Caco-2 (cell line): Measurements from ENCODE around the gene OTULIN. TPM values are rescaled to one million over a fixed set of nuclear protein-coding genes. Genes with fewer than 3 reads are reported as not detected.

Experiments used
- BruUV-seq: library from RNA; stranded (reverse); fragments of 400-500 nt; replicated peaks from 2 replicates; lab custom pipeline; 2021; lab: Mats Ljungman, UMichigan
- CTCF ChIA-PET: fragments of 300-600 bp; sonication (Branson Sonifier 250); formaldehyde crosslinking; loops from one replicate; lab custom pipeline; 2022; ENCODE audit warnings: antibody characterized with exemption; lab: Charles Lee
- POLR2A ChIA-PET: fragments of 300-600 bp; sonication (Branson Sonifier 250); formaldehyde crosslinking; loops from one replicate; lab custom pipeline; 2022; ENCODE audit warnings: antibody characterized with exemption; lab: Charles Lee
- DNase-seq, 2 experiments: peaks; one replicate each; pipeline versions ENCODE4 v3.0.0 to v3.0.0-alpha.2; 2020 to 2022
- H3K27me3 ChIP-seq: replicated peaks from 2 replicates; pipeline ENCODE4 v1.6.0; 2011; ENCODE audit warnings: low read length; ENCODE audit not compliant: control insufficient read depth, insufficient read depth
- H3K36me3 ChIP-seq: 2 replicates; pipeline ENCODE4 v1.5.1; 2011; ENCODE audit warnings: low read length; ENCODE audit not compliant: control insufficient read depth, insufficient read depth
- H3K4me1 ChIP-seq: fragments of 250-450 bp; sonication (Bioruptor Pico); 2 replicates; pipeline ENCODE4 v1.5.1; 2020; ENCODE audit warnings: mild to moderate bottlenecking
- H3K4me3 ChIP-seq: 2 replicates; pipeline ENCODE4 v1.5.1; 2011; ENCODE audit warnings: low read depth, mild to moderate bottlenecking, control low read depth, low read length
- H3K9me3 ChIP-seq: fragments of 250-450 bp; sonication (Bioruptor Pico); 2 replicates; pipeline ENCODE4 v1.5.1; 2020; ENCODE audit warnings: mild to moderate bottlenecking, moderate library complexity
- H3K27ac Mint-ChIP-seq: one replicate; pipeline ENCODE4 v1.8.0; 2022; ENCODE audit warnings: mixed read lengths; ENCODE audit not compliant: unreplicated experiment
- H3K27me3 Mint-ChIP-seq: one replicate; pipeline ENCODE4 v1.8.0; 2022; ENCODE audit warnings: mixed read lengths; ENCODE audit not compliant: insufficient read depth, unreplicated experiment
- H3K36me3 Mint-ChIP-seq: one replicate; pipeline ENCODE4 v1.8.0; 2022; ENCODE audit warnings: mild to moderate bottlenecking, mixed read lengths; ENCODE audit not compliant: insufficient read depth, unreplicated experiment
- H3K4me1 Mint-ChIP-seq: one replicate; pipeline ENCODE4 v1.8.0; 2022; ENCODE audit warnings: low read depth, mixed read lengths; ENCODE audit not compliant: unreplicated experiment
- H3K4me3 Mint-ChIP-seq: one replicate; pipeline ENCODE4 v1.8.0; 2022; ENCODE audit warnings: mild to moderate bottlenecking, moderate library complexity, mixed read lengths; ENCODE audit not compliant: unreplicated experiment
- H3K9me3 Mint-ChIP-seq: one replicate; pipeline ENCODE4 v1.8.0; 2022; ENCODE audit warnings: mixed read lengths; ENCODE audit not compliant: unreplicated experiment
- intact Hi-C: fragments of 100-400 bp; cut with micrococcal nuclease; formaldehyde crosslinking; loops from one replicate; pipeline ENCODE4 v1.10.0; 2022; ENCODE audit not compliant: unreplicated experiment
- total RNA-seq: library from RNA; stranded (reverse); gene quantifications from 2 replicates; pipeline ENCODE4 v1.2.3, GENCODE V29; 2022
- TF ChIP-seq, protein P1 (sequence below), 2 experiments: fragments of 200-600 bp in 1 of 2; IDR thresholded peaks; 1 replicate in 1 of 2; 2 replicates in 1 of 2; pipeline versions ENCODE4 v1.5.1 to v1.8.0; 2011 to 2022; ENCODE audit warnings: antibody characterized with exemption in 1 of 2, control low read depth in 1 of 2, inconsistent platforms in 1 of 2, low read depth in 1 of 2, low read length in 1 of 2, mild to moderate bottlenecking in 1 of 2, moderate library complexity in 1 of 2; ENCODE audit not compliant: insufficient read depth in 1 of 2, severe bottlenecking in 1 of 2, unreplicated experiment in 1 of 2

The OTULIN gene
- total RNA-seq, 1 experiment from 2014 or later = 42.6 TPM

DNA sequence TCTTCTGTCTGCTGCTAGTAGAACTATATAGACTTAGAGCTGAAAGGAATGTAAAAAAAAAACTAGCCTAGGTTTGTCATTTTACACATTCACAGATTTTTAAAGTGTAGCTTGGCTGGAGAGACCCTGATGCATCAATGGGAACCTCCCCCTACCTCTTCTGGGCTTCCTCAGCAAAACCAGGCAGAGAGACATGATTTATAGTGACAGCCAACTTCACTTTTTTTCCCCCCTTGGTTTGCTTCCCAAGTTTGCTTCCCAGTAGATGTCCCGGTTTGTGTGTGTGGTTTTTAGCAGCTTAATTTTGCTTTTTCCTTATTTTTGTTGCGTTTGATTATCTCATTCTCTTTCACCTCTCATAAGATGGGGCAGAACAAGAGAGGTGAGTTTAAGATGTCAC is 1.8 kb downstream of the OTULIN start:
- Mint-ChIP-seq H3K4me3 (peak overlapping the region; percentile 86), H3K27ac (no peak overlapping the region), H3K4me1 (peaks cover 34% of the 10 kb centered on the region), H3K27me3 (no peaks in the 10 kb centered on the region), H3K36me3 (peaks cover 22% of the 10 kb centered on the region), H3K9me3 (no peaks in the 10 kb centered on the region)
- Histone ChIP-seq H3K4me3 (no peak overlapping the region), H3K9me3 (no peaks in the 10 kb centered on the region), H3K4me1 (peaks cover 25% of the 10 kb centered on the region), H3K27me3 (no peaks in the 10 kb centered on the region), H3K36me3 (no peaks in the 10 kb centered on the region)
- POLR2A ChIA-PET = interaction anchor here (0.6 kb wide), 1 partner anchor 326 kb away, joined by 3 read pairs; no protein-coding TSS in a partner anchor
- no peak for DNase-seq
- CTCF ChIA-PET = no interaction called here
- intact Hi-C loops = no loop called here
- TF ChIP-seq, protein P1, sequence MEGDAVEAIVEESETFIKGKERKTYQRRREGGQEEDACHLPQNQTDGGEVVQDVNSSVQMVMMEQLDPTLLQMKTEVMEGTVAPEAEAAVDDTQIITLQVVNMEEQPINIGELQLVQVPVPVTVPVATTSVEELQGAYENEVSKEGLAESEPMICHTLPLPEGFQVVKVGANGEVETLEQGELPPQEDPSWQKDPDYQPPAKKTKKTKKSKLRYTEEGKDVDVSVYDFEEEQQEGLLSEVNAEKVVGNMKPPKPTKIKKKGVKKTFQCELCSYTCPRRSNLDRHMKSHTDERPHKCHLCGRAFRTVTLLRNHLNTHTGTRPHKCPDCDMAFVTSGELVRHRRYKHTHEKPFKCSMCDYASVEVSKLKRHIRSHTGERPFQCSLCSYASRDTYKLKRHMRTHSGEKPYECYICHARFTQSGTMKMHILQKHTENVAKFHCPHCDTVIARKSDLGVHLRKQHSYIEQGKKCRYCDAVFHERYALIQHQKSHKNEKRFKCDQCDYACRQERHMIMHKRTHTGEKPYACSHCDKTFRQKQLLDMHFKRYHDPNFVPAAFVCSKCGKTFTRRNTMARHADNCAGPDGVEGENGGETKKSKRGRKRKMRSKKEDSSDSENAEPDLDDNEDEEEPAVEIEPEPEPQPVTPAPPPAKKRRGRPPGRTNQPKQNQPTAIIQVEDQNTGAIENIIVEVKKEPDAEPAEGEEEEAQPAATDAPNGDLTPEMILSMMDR (IDR thresholded peaks at IDR 0.05; ENCODE audit: insufficient read depth in 1 of 2, low read depth in 1 of 2, low read length in 1 of 2, severe bottlenecking in 1 of 2, unreplicated experiment in 1 of 2) = no peak
- BruUV-seq = no TSS peak

DNA sequence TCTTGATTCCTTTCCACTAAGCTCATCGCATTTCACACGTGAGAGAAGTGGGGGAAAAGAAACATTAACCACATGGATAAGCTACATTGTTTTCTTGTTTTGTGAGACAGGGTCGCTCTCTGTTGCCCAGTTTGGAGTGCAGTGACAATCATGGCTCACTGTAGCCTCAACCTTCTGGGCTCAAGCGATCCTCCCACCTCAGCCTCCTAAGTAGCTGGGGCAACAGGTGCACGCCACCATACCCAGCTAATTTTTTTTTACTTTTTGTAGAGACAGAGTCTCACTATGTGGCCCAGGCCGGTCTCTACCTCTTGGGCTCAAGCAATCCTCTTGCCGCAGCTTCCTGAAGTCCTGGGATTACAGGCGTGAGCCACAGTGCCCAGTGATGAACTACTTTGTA is 2.8 kb downstream of the OTULIN start:
- no peaks in the 10 kb centered on the region for H3K9me3 Mint-ChIP-seq
- H3K27me3 Mint-ChIP-seq = no peaks in the 10 kb centered on the region
- Histone ChIP-seq H3K4me1 (peaks cover 29% of the 10 kb centered on the region), H3K4me3 (no peak overlapping the region), H3K36me3 (no peaks in the 10 kb centered on the region), H3K27me3 (no peaks in the 10 kb centered on the region), H3K9me3 (no peaks in the 10 kb centered on the region)
- H3K36me3 Mint-ChIP-seq = peaks cover 22% of the 10 kb centered on the region
- no peak for DNase-seq
- no peak overlapping the region for H3K27ac Mint-ChIP-seq
- H3K4me1 Mint-ChIP-seq = peaks cover 44% of the 10 kb centered on the region
- POLR2A ChIA-PET = no interaction called here
- CTCF ChIA-PET = no interaction called here
- TF ChIP-seq, protein P1 (IDR thresholded peaks at IDR 0.05; ENCODE audit: insufficient read depth in 1 of 2, low read depth in 1 of 2, low read length in 1 of 2, severe bottlenecking in 1 of 2, unreplicated experiment in 1 of 2) = no peak
- no TSS peak for BruUV-seq
- no peak overlapping the region for H3K4me3 Mint-ChIP-seq
- intact Hi-C loops = no loop called here

DNA sequence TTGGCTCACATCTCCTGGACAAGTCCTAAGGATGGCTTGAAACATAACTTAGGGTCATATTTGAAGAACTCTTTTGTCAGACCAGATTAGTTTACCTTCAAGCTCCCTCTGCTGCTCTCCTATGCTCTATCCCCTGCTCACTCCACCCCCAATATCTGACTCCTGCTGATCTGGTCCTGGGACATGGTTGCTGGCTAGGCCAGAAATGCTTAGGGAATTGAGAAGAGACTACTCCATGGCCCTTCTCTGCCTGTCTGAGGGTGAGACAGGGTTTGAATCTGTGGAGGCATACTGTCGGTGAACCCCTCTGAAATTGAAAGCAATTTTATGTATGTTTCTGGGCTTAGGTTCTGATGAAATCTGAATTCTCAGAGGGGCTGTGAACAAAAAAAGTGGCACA is 3.3 kb downstream of the OTULIN start:
- Mint-ChIP-seq H3K27me3 (no peaks in the 10 kb centered on the region), H3K4me1 (peaks cover 49% of the 10 kb centered on the region), H3K9me3 (no peaks in the 10 kb centered on the region), H3K4me3 (no peak overlapping the region), H3K27ac (no peak overlapping the region), H3K36me3 (peaks cover 22% of the 10 kb centered on the region)
- BruUV-seq = no TSS peak
- Histone ChIP-seq H3K4me1 (peaks cover 33% of the 10 kb centered on the region), H3K9me3 (no peaks in the 10 kb centered on the region), H3K27me3 (no peaks in the 10 kb centered on the region), H3K36me3 (no peaks in the 10 kb centered on the region), H3K4me3 (no peak overlapping the region)
- ChIA-PET POLR2A (no interaction called here), CTCF (no interaction called here)
- no peak for DNase-seq
- intact Hi-C loops = no loop called here
- TF ChIP-seq, protein P1 (IDR thresholded peaks at IDR 0.05; ENCODE audit: insufficient read depth in 1 of 2, low read depth in 1 of 2, low read length in 1 of 2, severe bottlenecking in 1 of 2, unreplicated experiment in 1 of 2) = no peak
